ENCODE data around the gene DDX4.

DDX4 gene

DNA sequence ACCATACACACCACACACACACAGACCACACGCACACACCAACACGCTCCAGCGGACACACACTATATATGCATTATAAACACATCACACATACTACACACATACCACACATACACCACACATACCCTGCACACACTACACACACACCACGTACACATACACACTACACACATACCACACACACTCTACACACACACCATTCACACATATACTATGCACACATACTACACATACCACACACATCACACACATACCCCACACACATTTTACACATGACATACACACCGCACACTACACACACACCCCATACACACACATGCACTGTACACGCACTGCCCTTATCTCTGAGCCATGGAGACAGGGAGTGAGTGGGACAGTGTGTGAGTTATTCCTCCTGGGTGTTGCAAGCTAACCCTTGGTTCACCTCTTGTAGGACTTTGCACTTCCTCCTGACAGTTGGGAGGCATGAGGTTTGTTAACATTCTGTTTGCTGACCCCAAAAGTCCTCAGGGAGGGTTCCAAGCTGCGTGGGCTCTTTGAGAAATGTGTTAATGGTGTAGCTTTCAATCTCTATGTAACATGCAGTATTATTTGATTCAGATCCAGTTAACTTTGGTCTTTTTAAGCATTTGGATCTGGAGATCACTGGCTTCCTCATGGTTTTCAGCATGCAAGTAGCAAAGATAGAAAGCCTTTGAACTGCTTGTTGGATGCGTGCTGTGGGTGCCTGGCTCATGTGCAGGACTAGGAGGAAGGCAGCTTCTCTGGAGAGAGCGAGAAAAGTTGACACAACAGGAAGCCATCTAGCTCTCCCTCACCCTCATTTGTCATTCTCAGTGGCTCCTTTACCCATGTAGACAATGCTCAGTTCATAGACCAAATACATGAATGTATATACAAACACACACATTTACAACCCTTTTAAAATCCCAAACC is 127.0 kb downstream of the DDX4 start:
- Mint-ChIP-seq H3K4me3 (no peak overlapping the region), H3K9me3 (no peaks in the 10 kb centered on the region), H3K4me1 (peaks cover 9% of the 10 kb centered on the region), H3K27me3 (no peaks in the 10 kb centered on the region), H3K36me3 (peaks cover 1% of the 10 kb centered on the region), H3K27ac (no peak overlapping the region)

DNA sequence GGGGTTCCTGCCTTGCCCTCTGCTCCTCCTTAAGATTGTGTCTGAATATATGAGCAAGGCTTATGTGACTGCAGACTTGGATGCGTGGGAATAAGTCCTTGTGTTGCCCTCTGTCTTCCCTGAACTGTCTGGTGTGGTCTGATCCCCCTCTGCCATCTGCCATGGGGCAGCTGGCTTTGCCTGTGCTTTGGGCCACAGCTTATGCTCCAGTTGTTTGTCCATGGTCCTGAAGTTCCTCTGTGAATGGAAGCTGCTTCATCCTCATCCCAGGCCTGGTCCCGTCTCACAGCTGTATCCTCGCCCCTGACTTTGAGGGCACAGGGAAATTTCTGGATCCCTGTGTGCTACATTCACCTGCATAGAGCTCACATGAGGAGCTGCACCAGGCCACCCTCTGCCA is 128.0 kb downstream of the DDX4 start:
- no peaks in the 10 kb centered on the region for H3K9me3 Mint-ChIP-seq
- peaks cover 1% of the 10 kb centered on the region for H3K36me3 Mint-ChIP-seq
- peaks cover 9% of the 10 kb centered on the region for H3K4me1 Mint-ChIP-seq
- no peak overlapping the region for H3K27ac Mint-ChIP-seq
- no peak overlapping the region for H3K4me3 Mint-ChIP-seq
- no peaks in the 10 kb centered on the region for H3K27me3 Mint-ChIP-seq

DNA sequence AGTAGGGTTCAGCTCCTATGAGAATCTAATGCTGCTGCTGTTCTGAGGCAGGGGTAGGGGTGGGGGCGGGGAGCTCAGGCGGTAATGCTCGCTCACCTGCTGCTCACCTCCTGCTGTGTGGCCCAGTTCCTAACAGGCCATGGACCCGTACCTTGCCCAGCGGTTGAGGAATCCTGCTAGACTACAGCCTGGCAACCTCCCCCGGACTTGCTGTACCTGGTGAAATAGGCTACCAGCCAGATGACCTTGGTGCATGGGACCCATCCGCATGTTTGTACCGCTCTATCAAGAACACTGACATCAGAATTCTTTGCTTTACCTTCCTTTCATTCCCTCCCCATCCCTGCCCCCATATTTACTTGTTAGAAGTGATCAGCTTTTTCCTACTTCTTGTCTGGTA is 128.6 kb downstream of the DDX4 start:
- H3K4me1 Mint-ChIP-seq, result peaks cover 9% of the 10 kb centered on the region

More for the DNA sequence above, 128.6 kb downstream of the DDX4 start:
- no peak overlapping the region for H3K4me3 Mint-ChIP-seq
- peaks cover 1% of the 10 kb centered on the region for H3K36me3 Mint-ChIP-seq
- no peaks in the 10 kb centered on the region for H3K27me3 Mint-ChIP-seq
- no peak overlapping the region for H3K27ac Mint-ChIP-seq
- H3K9me3 Mint-ChIP-seq, result no peaks in the 10 kb centered on the region
